ENCODE measurements around the gene SLC12A6. TPM values are rescaled to one million over a fixed set of nuclear protein-coding genes. Genes with fewer than 3 reads are reported as not detected.

The SLC12A6 gene
- total RNA-seq, 1 experiment from 2014 or later, result 15.1 TPM

DNA sequence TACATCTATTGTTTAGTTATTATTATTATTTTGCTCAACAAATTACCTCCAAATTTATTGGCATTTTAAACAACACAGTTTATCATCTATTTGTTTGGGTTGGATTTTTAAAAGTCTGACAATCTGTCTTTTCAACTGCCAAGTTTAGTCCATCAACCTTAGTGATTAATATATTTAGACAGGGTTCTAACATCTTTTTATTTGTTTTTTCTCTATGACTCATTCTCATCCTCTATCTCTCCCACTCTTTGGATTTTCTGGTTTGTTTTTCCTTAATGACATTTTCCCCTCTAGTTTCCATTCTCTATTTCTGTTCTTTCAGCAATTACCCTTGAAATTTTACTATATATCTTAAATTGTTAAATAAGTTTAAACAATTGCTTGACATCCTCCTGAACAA, 70.8 kb downstream of the SLC12A6 start:
- Histone ChIP-seq H3K9me3 (ENCODE audit: control insufficient read depth in 1 of 2, insufficient read depth in 1 of 2, low read depth in 1 of 2, low read length in 2 of 2) (no peaks in the 10 kb centered on the region), H4K20me1 (ENCODE audit: insufficient read depth) (no peaks in the 10 kb centered on the region), H3K9me2 (ENCODE audit: insufficient read depth) (no peaks in the 10 kb centered on the region), H3K27ac (ENCODE audit: low read depth, low read length) (no peak overlapping the region), H3K4me3 (replicated peaks in 1 of 2; ENCODE audit: low read depth in 1 of 2, low read length in 2 of 2) (no peak overlapping the region), H3K4me2 (ENCODE audit: low read length) (no peak overlapping the region), H3K4me1 (ENCODE audit: control insufficient read depth in 1 of 2, insufficient read depth in 2 of 2, low read length in 2 of 2) (no peaks in the 10 kb centered on the region), H2AFZ (ENCODE audit: low read depth, low read length, poor library complexity, severe bottlenecking) (no peak overlapping the region), H3K36me3 (ENCODE audit: control insufficient read depth in 1 of 2, insufficient read depth in 2 of 2, low read length in 2 of 2) (no peaks in the 10 kb centered on the region), H3K27me3 (ENCODE audit: insufficient read depth, low read length) (no peaks in the 10 kb centered on the region), H3K79me2 (ENCODE audit: insufficient read depth, low read length) (no peaks in the 10 kb centered on the region), H3K9ac (ENCODE audit: low read length) (no peak overlapping the region)
- TF ChIP-seq ELF1 (IDR thresholded peaks at IDR 0.05; ENCODE audit: borderline replicate concordance, low read depth), result no peak
- no peak for TF ChIP-seq CEBPB (IDR thresholded peaks at IDR 0.05; ENCODE audit: low read depth)
- TF ChIP-seq, protein P1, sequence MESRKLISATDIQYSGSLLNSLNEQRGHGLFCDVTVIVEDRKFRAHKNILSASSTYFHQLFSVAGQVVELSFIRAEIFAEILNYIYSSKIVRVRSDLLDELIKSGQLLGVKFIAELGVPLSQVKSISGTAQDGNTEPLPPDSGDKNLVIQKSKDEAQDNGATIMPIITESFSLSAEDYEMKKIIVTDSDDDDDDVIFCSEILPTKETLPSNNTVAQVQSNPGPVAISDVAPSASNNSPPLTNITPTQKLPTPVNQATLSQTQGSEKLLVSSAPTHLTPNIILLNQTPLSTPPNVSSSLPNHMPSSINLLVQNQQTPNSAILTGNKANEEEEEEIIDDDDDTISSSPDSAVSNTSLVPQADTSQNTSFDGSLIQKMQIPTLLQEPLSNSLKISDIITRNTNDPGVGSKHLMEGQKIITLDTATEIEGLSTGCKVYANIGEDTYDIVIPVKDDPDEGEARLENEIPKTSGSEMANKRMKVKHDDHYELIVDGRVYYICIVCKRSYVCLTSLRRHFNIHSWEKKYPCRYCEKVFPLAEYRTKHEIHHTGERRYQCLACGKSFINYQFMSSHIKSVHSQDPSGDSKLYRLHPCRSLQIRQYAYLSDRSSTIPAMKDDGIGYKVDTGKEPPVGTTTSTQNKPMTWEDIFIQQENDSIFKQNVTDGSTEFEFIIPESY (IDR thresholded peaks at IDR 0.05; ENCODE audit: extremely low read depth, insufficient replicate concordance, low read length), result no peak
- TF ChIP-seq, protein P2, sequence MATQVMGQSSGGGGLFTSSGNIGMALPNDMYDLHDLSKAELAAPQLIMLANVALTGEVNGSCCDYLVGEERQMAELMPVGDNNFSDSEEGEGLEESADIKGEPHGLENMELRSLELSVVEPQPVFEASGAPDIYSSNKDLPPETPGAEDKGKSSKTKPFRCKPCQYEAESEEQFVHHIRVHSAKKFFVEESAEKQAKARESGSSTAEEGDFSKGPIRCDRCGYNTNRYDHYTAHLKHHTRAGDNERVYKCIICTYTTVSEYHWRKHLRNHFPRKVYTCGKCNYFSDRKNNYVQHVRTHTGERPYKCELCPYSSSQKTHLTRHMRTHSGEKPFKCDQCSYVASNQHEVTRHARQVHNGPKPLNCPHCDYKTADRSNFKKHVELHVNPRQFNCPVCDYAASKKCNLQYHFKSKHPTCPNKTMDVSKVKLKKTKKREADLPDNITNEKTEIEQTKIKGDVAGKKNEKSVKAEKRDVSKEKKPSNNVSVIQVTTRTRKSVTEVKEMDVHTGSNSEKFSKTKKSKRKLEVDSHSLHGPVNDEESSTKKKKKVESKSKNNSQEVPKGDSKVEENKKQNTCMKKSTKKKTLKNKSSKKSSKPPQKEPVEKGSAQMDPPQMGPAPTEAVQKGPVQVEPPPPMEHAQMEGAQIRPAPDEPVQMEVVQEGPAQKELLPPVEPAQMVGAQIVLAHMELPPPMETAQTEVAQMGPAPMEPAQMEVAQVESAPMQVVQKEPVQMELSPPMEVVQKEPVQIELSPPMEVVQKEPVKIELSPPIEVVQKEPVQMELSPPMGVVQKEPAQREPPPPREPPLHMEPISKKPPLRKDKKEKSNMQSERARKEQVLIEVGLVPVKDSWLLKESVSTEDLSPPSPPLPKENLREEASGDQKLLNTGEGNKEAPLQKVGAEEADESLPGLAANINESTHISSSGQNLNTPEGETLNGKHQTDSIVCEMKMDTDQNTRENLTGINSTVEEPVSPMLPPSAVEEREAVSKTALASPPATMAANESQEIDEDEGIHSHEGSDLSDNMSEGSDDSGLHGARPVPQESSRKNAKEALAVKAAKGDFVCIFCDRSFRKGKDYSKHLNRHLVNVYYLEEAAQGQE (IDR thresholded peaks at IDR 0.05; ENCODE audit: low read depth), result no peak
- TF ChIP-seq RAD21 (IDR thresholded peaks at IDR 0.05; ENCODE audit: low read depth), result no peak
- TF ChIP-seq ZNF274 (IDR thresholded peaks at IDR 0.05; ENCODE audit: low read depth, low read length), result no peak
- TF ChIP-seq POLR2AphosphoS5 (IDR thresholded peaks at IDR 0.05; ENCODE audit: low read depth, low read length), result no peak
- TF ChIP-seq POLR2A (IDR thresholded peaks at IDR 0.05; ENCODE audit: borderline replicate concordance, extremely low read depth, insufficient read depth, insufficient read length), result no peak
- no peak for TF ChIP-seq SP1 (IDR thresholded peaks at IDR 0.05; ENCODE audit: low read depth)
- TF ChIP-seq FOSL1 (IDR thresholded peaks at IDR 0.05; ENCODE audit: low read depth), result no peak
- TF ChIP-seq EGR1 (IDR thresholded peaks at IDR 0.05; ENCODE audit: low read depth), result no peak
- no peak for TF ChIP-seq SIN3A (IDR thresholded peaks at IDR 0.05; ENCODE audit: low read depth)
- TF ChIP-seq JUND (IDR thresholded peaks at IDR 0.05), result no peak
- no peak for TF ChIP-seq EZH2phosphoT487 (IDR thresholded peaks at IDR 0.05; ENCODE audit: borderline replicate concordance)
- no peak for TF ChIP-seq YY1 (IDR thresholded peaks at IDR 0.05; ENCODE audit: extremely low read depth, insufficient replicate concordance, low read depth, low read length)
- ChIA-PET CTCF (no interaction called here), RAD21 (ENCODE audit: low non-redundant PET in 1 of 2, low total read pairs in 2 of 2, uncharacterized antibody in 2 of 2, unreplicated experiment in 2 of 2) (no interaction called here), POLR2A (no interaction called here)
- ATAC-seq, result no peak
- intact Hi-C loops (cut with micrococcal nuclease), result loop anchor here (10.0 kb wide), 1 partner anchor 208 kb away; no protein-coding TSS in a partner anchor
- no TSS peak for BruUV-seq (replicated peaks)
- no peak for DNase-seq (ENCODE audit: low read depth, low spot score)
